Tibial artery (tissue), 4 donors: ENCODE results near the gene VPS13A.

Experiments
- DNase-seq, 2 donors: peaks; one replicate each; pipeline ENCODE4 v3.0.0-alpha.2; 2019
- H3K27ac ChIP-seq, 2 donors: fragments of 200-600 bp; sonication (generic) in 1 of 2; 1 replicate in 1 of 2; 2 replicates in 1 of 2; pipeline ENCODE4 v1.5.1; 2018 to 2019; ENCODE audit warnings: mild to moderate bottlenecking in 1 of 2
- H3K27me3 ChIP-seq, 2 donors: fragments of 200-600 bp; sonication (generic) in 1 of 2; one replicate each; pipeline versions ENCODE4 v1.5.1 to v1.6.0; 2016 to 2019
- H3K36me3 ChIP-seq, 3 donors: fragments of 200-600 bp; sonication (generic) in 2 of 3; one replicate each; pipeline ENCODE4 v1.5.1; 2016 to 2019; ENCODE audit warnings: mild to moderate bottlenecking in 2 of 3
- H3K4me1 ChIP-seq, 4 donors: fragments of 200-600 bp; sonication (generic) in 2 of 4; 1 replicate in 3 of 4; 2 replicates in 1 of 4; pipeline ENCODE4 v1.5.1; 2016 to 2019
- H3K4me3 ChIP-seq, 2 donors: fragments of 200-600 bp; sonication (generic) in 1 of 2; 1 replicate in 1 of 2; 2 replicates in 1 of 2; pipeline ENCODE4 v1.5.1; 2018 to 2019; ENCODE audit warnings: mild to moderate bottlenecking in 2 of 2
- H3K9me3 ChIP-seq, 3 donors: fragments of 200-600 bp; sonication (generic) in 1 of 3; one replicate each; pipeline ENCODE4 v1.5.1; 2016 to 2019
- intact Hi-C: fragments of 100-400 bp; cut with DNase I; formaldehyde crosslinking; loops from one replicate; pipeline ENCODE4 v1.15.0; 2023; ENCODE audit warnings: low total_unique reads
- TF ChIP-seq, protein P1 (sequence below), 2 experiments: fragments of 200-600 bp in 1 of 2; fragments of 450-650 bp in 1 of 2; IDR thresholded peaks; one replicate each; pipeline ENCODE4 v1.5.1; 2017 to 2019; ENCODE audit warnings: antibody characterized with exemption in 2 of 2, mild to moderate bottlenecking in 1 of 2, moderate library complexity in 1 of 2

The VPS13A gene

DNA sequence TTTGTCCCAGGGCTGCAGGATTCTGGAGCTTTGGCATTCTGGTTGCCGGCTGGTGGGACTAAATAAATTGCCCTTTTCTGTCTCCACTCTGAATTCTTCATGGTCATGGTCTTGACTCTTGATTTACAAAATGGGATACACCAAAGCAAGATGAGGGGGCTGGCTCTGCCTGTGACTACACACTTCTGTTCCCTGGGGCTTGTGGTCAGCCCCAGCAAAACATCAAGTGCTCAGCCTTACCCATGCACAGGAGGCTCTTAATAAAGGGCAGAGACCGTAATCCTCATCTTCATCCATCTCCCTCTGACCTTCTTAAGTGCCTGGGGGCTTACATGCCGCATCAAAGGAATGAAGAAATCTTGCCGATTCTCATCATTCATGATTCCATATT lies 272.7 kb downstream of the VPS13A start:
- no peaks in the 10 kb centered on the region for H3K4me1 ChIP-seq

DNA sequence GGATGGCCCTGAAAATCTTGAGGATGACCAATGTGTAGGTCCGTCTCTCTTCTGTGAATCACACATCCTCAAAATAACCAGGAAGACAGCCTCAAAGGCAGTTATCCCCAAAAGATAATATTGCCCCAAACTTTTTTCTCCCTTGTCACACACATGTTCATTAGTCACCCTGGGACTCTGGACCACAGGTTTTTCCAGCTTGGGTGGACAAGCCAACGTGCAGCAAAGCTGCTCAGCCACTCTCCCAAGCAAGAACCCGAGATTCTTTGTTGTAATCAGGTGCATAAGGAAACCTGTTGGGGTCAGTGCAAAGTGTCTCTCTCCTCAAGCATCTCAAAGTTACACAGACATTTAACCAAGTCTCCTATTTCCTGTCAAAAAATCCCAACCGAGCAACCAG lies 274.2 kb downstream of the VPS13A start:
- Histone ChIP-seq H3K4me3 (no peak overlapping the region), H3K27me3 (no peaks in the 10 kb centered on the region), H3K27ac (no peak overlapping the region), H3K36me3 (no peaks in the 10 kb centered on the region), H3K9me3 (no peaks in the 10 kb centered on the region), H3K4me1 (no peaks in the 10 kb centered on the region)
- no peak for DNase-seq
- intact Hi-C loops, result no loop called here
- TF ChIP-seq, protein P1, sequence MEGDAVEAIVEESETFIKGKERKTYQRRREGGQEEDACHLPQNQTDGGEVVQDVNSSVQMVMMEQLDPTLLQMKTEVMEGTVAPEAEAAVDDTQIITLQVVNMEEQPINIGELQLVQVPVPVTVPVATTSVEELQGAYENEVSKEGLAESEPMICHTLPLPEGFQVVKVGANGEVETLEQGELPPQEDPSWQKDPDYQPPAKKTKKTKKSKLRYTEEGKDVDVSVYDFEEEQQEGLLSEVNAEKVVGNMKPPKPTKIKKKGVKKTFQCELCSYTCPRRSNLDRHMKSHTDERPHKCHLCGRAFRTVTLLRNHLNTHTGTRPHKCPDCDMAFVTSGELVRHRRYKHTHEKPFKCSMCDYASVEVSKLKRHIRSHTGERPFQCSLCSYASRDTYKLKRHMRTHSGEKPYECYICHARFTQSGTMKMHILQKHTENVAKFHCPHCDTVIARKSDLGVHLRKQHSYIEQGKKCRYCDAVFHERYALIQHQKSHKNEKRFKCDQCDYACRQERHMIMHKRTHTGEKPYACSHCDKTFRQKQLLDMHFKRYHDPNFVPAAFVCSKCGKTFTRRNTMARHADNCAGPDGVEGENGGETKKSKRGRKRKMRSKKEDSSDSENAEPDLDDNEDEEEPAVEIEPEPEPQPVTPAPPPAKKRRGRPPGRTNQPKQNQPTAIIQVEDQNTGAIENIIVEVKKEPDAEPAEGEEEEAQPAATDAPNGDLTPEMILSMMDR (IDR thresholded peaks at IDR 0.05), result no peak

More for the DNA sequence above, 272.7 kb downstream of the VPS13A start:
- no peak for DNase-seq
- intact Hi-C loops, result no loop called here
- no peaks in the 10 kb centered on the region for H3K36me3 ChIP-seq
- no peak overlapping the region for H3K27ac ChIP-seq
- H3K27me3 ChIP-seq, result no peaks in the 10 kb centered on the region
- H3K9me3 ChIP-seq, result no peaks in the 10 kb centered on the region
- no peak overlapping the region for H3K4me3 ChIP-seq
- TF ChIP-seq, protein P1 (IDR thresholded peaks at IDR 0.05), result no peak

DNA sequence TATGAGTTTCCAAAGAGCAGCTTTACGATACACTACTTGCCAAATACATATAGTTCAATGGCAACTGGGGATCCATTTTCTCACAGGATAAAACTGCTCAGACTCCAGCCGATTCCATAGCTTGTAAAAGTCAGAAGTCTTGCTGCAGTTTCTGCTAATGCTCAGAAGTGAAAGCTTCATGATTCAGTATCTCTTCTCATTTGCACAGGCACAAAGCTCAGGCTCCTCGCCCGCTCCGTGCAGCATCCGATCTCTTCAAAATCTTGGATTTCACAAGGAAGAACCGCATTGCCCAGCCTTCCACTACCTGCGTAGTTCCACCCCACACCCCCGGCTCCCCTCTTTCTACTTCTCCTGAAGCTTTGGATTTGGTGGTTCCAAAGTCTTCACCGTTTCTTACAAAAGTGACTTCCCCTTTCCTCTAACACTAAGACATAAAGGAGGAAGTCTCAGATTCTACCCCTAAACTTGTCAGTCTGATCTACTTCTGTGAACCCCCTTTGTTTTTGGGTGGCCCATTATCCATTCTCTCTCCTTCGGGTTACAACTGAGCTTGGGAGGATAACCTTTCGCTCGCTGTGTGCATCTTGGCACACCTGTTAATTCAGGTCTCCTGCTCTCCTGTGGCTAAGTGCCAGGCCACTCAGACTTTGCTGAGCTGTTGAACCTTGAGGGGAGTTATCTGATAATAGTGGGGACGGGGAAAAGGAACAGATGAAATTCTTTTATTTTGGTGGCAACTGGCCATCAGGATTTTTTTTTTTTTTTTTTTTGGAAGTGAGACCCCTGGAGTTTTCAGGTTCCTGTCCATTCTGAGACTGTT lies 276.7 kb downstream of the VPS13A start:
- no peak for DNase-seq
- peaks cover 0 to 9% (median 4%) of the 10 kb centered on the region in 4 donors for H3K4me1 ChIP-seq
- TF ChIP-seq, protein P1 (IDR thresholded peaks at IDR 0.05), result no peak
- H3K4me3 ChIP-seq, result no peak overlapping the region
- intact Hi-C loops, result no loop called here
- H3K27me3 ChIP-seq, result no peaks in the 10 kb centered on the region
- no peak overlapping the region for H3K27ac ChIP-seq
- no peaks in the 10 kb centered on the region for H3K9me3 ChIP-seq
- no peaks in the 10 kb centered on the region for H3K36me3 ChIP-seq

DNA sequence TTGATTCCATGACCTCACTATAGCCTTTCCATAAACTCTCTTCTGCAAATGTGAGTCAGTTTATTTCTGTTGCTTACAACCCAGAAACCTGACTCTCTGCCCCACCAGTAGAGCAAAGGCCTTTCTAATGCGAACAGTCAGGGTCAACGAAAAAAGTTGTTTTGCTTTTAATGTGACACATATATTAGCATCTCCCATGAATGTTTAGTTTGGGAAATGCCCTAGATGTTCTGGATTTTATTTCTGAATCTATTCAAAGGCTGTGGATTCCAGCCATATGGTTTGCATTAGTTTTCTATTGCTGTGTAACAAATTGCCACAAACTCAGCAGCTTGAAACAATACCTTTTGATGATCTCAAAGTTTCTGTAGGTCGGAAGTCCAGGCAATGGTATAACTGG lies 277.3 kb downstream of the VPS13A start:
- DNase-seq, result no peak
- no peaks in the 10 kb centered on the region for H3K36me3 ChIP-seq
- intact Hi-C loops, result no loop called here

DNA sequence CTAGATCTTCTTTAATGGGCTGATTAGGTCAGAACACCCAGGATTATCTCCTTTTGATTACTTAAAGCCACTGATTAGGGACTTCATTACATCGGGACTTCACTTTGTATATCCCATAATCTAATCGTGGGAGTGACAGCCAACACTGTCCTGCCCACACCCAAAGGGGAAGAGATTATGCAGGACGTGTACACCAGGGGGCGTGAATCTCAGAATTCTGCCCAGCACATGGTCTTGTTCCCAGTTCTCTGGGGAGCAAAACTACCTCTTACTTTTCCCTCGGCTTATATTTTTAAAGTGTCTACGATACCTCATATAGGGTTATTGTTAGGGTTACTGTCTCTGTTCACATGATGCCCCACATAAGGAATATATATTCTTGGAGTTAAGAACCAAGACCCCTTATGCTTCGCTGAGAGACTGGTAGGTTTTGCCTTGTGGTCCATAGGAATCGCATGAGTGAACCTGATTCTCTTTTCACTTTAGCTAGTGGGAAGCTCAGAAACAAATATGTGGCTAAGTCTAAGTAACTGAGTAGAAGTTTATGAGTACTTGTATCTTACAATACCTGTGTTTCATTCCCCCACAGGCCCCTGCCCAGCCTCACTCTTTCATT lies 278.1 kb downstream of the VPS13A start:
- H3K27me3 ChIP-seq, result no peaks in the 10 kb centered on the region
- no peaks in the 10 kb centered on the region for H3K36me3 ChIP-seq
- no peaks in the 10 kb centered on the region for H3K9me3 ChIP-seq
- H3K27ac ChIP-seq, result no peak overlapping the region
- no peak overlapping the region for H3K4me3 ChIP-seq
- TF ChIP-seq, protein P1 (IDR thresholded peaks at IDR 0.05), result peak in 1 of 2 experiments; percentile 4
- intact Hi-C loops, result no loop called here
- DNase-seq, result no peak
- H3K4me1 ChIP-seq, result peaks cover 0 to 9% (median 4%) of the 10 kb centered on the region in 4 donors

More for the DNA sequence above, 277.3 kb downstream of the VPS13A start:
- Histone ChIP-seq H3K27me3 (no peaks in the 10 kb centered on the region), H3K27ac (no peak overlapping the region), H3K9me3 (no peaks in the 10 kb centered on the region), H3K4me3 (no peak overlapping the region), H3K4me1 (peaks cover 0 to 9% (median 4%) of the 10 kb centered on the region in 4 donors)
- TF ChIP-seq, protein P1 (IDR thresholded peaks at IDR 0.05), result no peak
